Spleen (tissue), 7 donors: Measurements from ENCODE around the gene ZSCAN1.

Experiments used
- CTCF ChIP-seq, 11 experiments: fragments of 200-600 bp in 7 of 11; fragments of 450-650 bp in 4 of 11; sonication (generic) in 4 of 11; IDR thresholded peaks in 8 of 11; conservative IDR thresholded peaks in 3 of 11; 1 replicate in 7 of 11; 2 replicates in 4 of 11; pipeline versions ENCODE4 v1.4.0 to v1.8.0; 2016 to 2021; ENCODE audit warnings: antibody characterized with exemption in 11 of 11, inconsistent platforms in 4 of 11, mild to moderate bottlenecking in 1 of 11
- POLR2A ChIP-seq, 3 donors: fragments of 450-650 bp; IDR thresholded peaks; one replicate each; pipeline ENCODE4 v1.5.1; 2017; ENCODE audit warnings: antibody characterized with exemption in 3 of 3, mild to moderate bottlenecking in 1 of 3
- POLR2AphosphoS5 ChIP-seq, 3 donors: sonication (generic); formaldehyde crosslinking; IDR thresholded peaks; one replicate each; pipeline ENCODE4 v1.5.1; 2017; ENCODE audit warnings: antibody characterized with exemption in 3 of 3
- donor health status: DM: no; HTN: no; CAD: no; lungs with moderate emphysema.
- donor health status: DM: no; HTN: no; CAD: no.
- donor health status: DM: no; HTN: no; CAD: no.

- TF ChIP-seq CTCF (IDR thresholded peaks at IDR 0.05 in 8 of 11, conservative IDR thresholded peaks at IDR 0.05 in 3 of 11) (peak; percentile 45 to 82 (median 71)), POLR2AphosphoS5 (IDR thresholded peaks at IDR 0.05) (no peak), POLR2A (IDR thresholded peaks at IDR 0.05) (no peak)
Measured at GRCh38 chr19:58021541-58022282, 12.1 kb upstream of the ZSCAN1 start.
